Left lung (tissue), 10 donors: ENCODE data around the gene ZNF264. TPM values are rescaled to one million over a fixed set of nuclear protein-coding genes. Genes with fewer than 3 reads are reported as not detected.

Experiments used
- ATAC-seq: fragments of 200-7000 bp; cut with Tn5 transposase; one replicate; pipeline ENCODE4 v1.9.1; 2020; ENCODE audit warnings: moderate library complexity
- DNase-seq, 4 donors: peaks; one replicate each; pipeline ENCODE4 v3.0.0-alpha.2; 2013 to 2020
- H3K27ac ChIP-seq, 2 donors: fragments of 200-600 bp; sonication (generic) in 1 of 2; one replicate each; pipeline versions ENCODE4 v1.5.0 to v1.8.0; 2020 to 2021
- H3K27me3 ChIP-seq, 2 donors: fragments of 200-600 bp; sonication (generic) in 1 of 2; one replicate each; pipeline versions ENCODE4 v1.5.0 to v1.8.0; 2020 to 2021
- H3K36me3 ChIP-seq, 2 donors: fragments of 200-600 bp; sonication (generic) in 1 of 2; one replicate each; pipeline versions ENCODE4 v1.5.0 to v1.8.0; 2020 to 2021
- H3K4me1 ChIP-seq, 2 donors: fragments of 200-600 bp; one replicate each; pipeline ENCODE4 v1.8.0; 2021
- H3K4me3 ChIP-seq, 2 donors: fragments of 200-600 bp; sonication (generic) in 1 of 2; one replicate each; pipeline versions ENCODE4 v1.5.0 to v1.8.0; 2020 to 2021; ENCODE audit warnings: mild to moderate bottlenecking in 1 of 2
- H3K9me3 ChIP-seq, 2 donors: fragments of 200-600 bp; sonication (generic) in 1 of 2; one replicate each; pipeline versions ENCODE4 v1.5.0 to v1.8.0; 2020 to 2021
- CTCF ChIP-seq, 2 donors: fragments of 200-600 bp; sonication (generic) in 1 of 2; IDR thresholded peaks; one replicate each; pipeline versions ENCODE4 v1.5.0 to v1.8.0; 2021; ENCODE audit warnings: antibody characterized with exemption in 2 of 2
- intact Hi-C, 2 donors: fragments of 100-400 bp; cut with DNase I; formaldehyde crosslinking; loops; one replicate each; pipeline versions ENCODE4 v1.11.2 to v1.14.2; 2022
- polyA plus RNA-seq, 6 donors: library from polyadenylated mRNA; unstranded; fragments of 120-200 nt; gene quantifications; one replicate each; pipeline ENCODE4 v1.2.1, GENCODE V29; 2013; ENCODE audit not compliant: insufficient read length in 6 of 6
- total RNA-seq, 2 donors: library from RNA; stranded (reverse); fragmentation: NEBNext Ultra II Directional; extraction: Animal tissue kit (Norgen Biotek cat#: 25700); gene quantifications; one replicate each; pipeline ENCODE4 v1.2.1, GENCODE V29; 2021
- donor health status: DM: no; HTN: yes; CAD: no.
- donor health status: DM: no; HTN: no; CAD: no.

The ZNF264 gene
- total and polyA plus RNA-seq, 8 donors, result 18.1 to 38.7 (median 24.0) TPM

GRCh38 chr19:57242821-57243220 is 51.5 kb downstream of the ZNF264 start:
- H3K4me3 ChIP-seq, result no peak overlapping the region
- intact Hi-C loops, result no loop called here
- TF ChIP-seq CTCF (IDR thresholded peaks at IDR 0.05), result no peak
- no peaks in the 10 kb centered on the region for H3K27me3 ChIP-seq
- peaks cover 0 to 37% of the 10 kb centered on the region in 2 donors for H3K36me3 ChIP-seq
- H3K27ac ChIP-seq, result no peak overlapping the region
- ATAC-seq (no peak), DNase-seq (no peak)
- H3K4me1 ChIP-seq, result peaks cover 9 to 23% of the 10 kb centered on the region in 2 donors
- H3K9me3 ChIP-seq, result no peaks in the 10 kb centered on the region

GRCh38 chr19:57244513-57244912 is 53.2 kb downstream of the ZNF264 start:
- ATAC-seq (no peak), DNase-seq (no peak)
- intact Hi-C loops, result no loop called here

GRCh38 chr19:57245066-57245465 is 53.8 kb downstream of the ZNF264 start:
- no peak for TF ChIP-seq CTCF (IDR thresholded peaks at IDR 0.05)
- no peaks in the 10 kb centered on the region for H3K9me3 ChIP-seq
- peaks cover 0 to 55% of the 10 kb centered on the region in 2 donors for H3K36me3 ChIP-seq

More at GRCh38 chr19:57244513-57244912, 53.2 kb downstream of the ZNF264 start:
- H3K27ac ChIP-seq, result no peak overlapping the region
- H3K36me3 ChIP-seq, result peaks cover 0 to 52% of the 10 kb centered on the region in 2 donors
- TF ChIP-seq CTCF (IDR thresholded peaks at IDR 0.05), result no peak
- no peak overlapping the region for H3K4me3 ChIP-seq
- no peaks in the 10 kb centered on the region for H3K9me3 ChIP-seq
- no peaks in the 10 kb centered on the region for H3K27me3 ChIP-seq
- peaks cover 9 to 23% of the 10 kb centered on the region in 2 donors for H3K4me1 ChIP-seq

GRCh38 chr19:57245959-57246358 is 54.7 kb downstream of the ZNF264 start:
- Histone ChIP-seq H3K27ac (no peak overlapping the region), H3K27me3 (no peaks in the 10 kb centered on the region), H3K4me3 (no peak overlapping the region), H3K9me3 (no peaks in the 10 kb centered on the region), H3K36me3 (peaks cover 0 to 64% of the 10 kb centered on the region in 2 donors), H3K4me1 (peaks cover 9 to 19% of the 10 kb centered on the region in 2 donors)
- ATAC-seq, result no peak
- intact Hi-C loops, result no loop called here
- TF ChIP-seq CTCF (IDR thresholded peaks at IDR 0.05), result no peak
- DNase-seq, result no peak

More at GRCh38 chr19:57245066-57245465, 53.8 kb downstream of the ZNF264 start:
- Histone ChIP-seq H3K4me3 (no peak overlapping the region), H3K4me1 (peaks cover 9 to 20% of the 10 kb centered on the region in 2 donors), H3K27ac (no peak overlapping the region), H3K27me3 (no peaks in the 10 kb centered on the region)
- no peak for ATAC-seq
- intact Hi-C loops, result no loop called here
- no peak for DNase-seq

GRCh38 chr19:57248646-57249045 is 57.3 kb downstream of the ZNF264 start:
- Histone ChIP-seq H3K4me3 (no peak overlapping the region), H3K36me3 (peaks cover 0 to 91% of the 10 kb centered on the region in 2 donors), H3K9me3 (no peaks in the 10 kb centered on the region), H3K27ac (no peak overlapping the region), H3K27me3 (no peaks in the 10 kb centered on the region), H3K4me1 (no peaks in the 10 kb centered on the region)
- intact Hi-C loops, result no loop called here
- TF ChIP-seq CTCF (IDR thresholded peaks at IDR 0.05), result no peak
- ATAC-seq (no peak), DNase-seq (no peak)
